HCT116 (cell line): ENCODE data around the gene ITIH1. TPM values are rescaled to one million over a fixed set of nuclear protein-coding genes. Genes with fewer than 3 reads are reported as not detected.

Experiments used
- ATAC-seq: fragments of 200-7000 bp; cut with Tn5 transposase; 2 replicates; pipeline ENCODE4 v1.9.1; 2020; ENCODE audit warnings: mild to moderate bottlenecking, moderate library complexity
- BruUV-seq: library from RNA; stranded (reverse); fragments of 400-500 nt; replicated peaks from 2 replicates; lab custom pipeline; 2021; lab: Mats Ljungman, UMichigan
- CTCF ChIA-PET: fragments of 300-600 bp; sonication (Branson Sonifier 250); formaldehyde crosslinking; loops from one replicate; lab custom pipeline; 2021; ENCODE audit warnings: antibody characterized with exemption; lab: Charles Lee
- POLR2A ChIA-PET: fragments of 300-600, 350-600 bp; sonication (Branson Sonifier 250); formaldehyde crosslinking; loops from one replicate; lab custom pipeline; 2021; ENCODE audit warnings: antibody characterized with exemption; lab: Charles Lee
- RAD21 ChIA-PET, 2 experiments: fragments of 300-600 bp; sonication (Branson Sonifier 250); formaldehyde crosslinking; loops; one replicate each; lab custom pipeline; 2023; ENCODE audit warnings: low total read pairs in 2 of 2; ENCODE audit not compliant: uncharacterized antibody in 2 of 2, unreplicated experiment in 2 of 2, low non-redundant PET in 1 of 2; lab: Charles Lee
- DNase-seq: peaks from one replicate; pipeline ENCODE4 v3.0.0-alpha.2; 2010; ENCODE audit warnings: low read depth, low spot score
- H2AFZ ChIP-seq: fragments of 200-600 bp; shearing (Covaris generic), sonication (generic); 2 replicates; pipeline ENCODE4 v1.6.1; 2017; ENCODE audit warnings: low read depth, mixed run types, mixed read lengths, antibody characterized with exemption, low read length; ENCODE audit not compliant: poor library complexity, severe bottlenecking
- H3K27ac ChIP-seq: 2 replicates; pipeline ENCODE4 v1.5.1; 2012; ENCODE audit warnings: low read depth, low read length
- H3K27me3 ChIP-seq: fragments of 200-600 bp; sonication (generic); 2 replicates; pipeline ENCODE4 v1.6.1; 2016; ENCODE audit warnings: mixed run types, low read length, mixed read lengths; ENCODE audit not compliant: insufficient read depth
- H3K36me3 ChIP-seq, 2 experiments: fragments of 200-500 bp in 1 of 2; fragments of 200-600 bp in 1 of 2; sonication (Bioruptor generic) in 1 of 2; sonication (generic) in 1 of 2; 2 replicates each; pipeline versions ENCODE4 v1.5.1 to v1.6.1; 2014 to 2016; ENCODE audit warnings: low read length in 2 of 2, inconsistent platforms in 1 of 2, mixed read lengths in 1 of 2, mixed run types in 1 of 2; ENCODE audit not compliant: insufficient read depth in 2 of 2, control insufficient read depth in 1 of 2
- H3K4me1 ChIP-seq, 2 experiments: fragments of 200-600 bp in 1 of 2; sonication (generic) in 1 of 2; 2 replicates each; pipeline versions ENCODE4 v1.5.1 to v1.6.1; 2012 to 2017; ENCODE audit warnings: low read length in 2 of 2, inconsistent platforms in 1 of 2, mild to moderate bottlenecking in 1 of 2, mixed read lengths in 1 of 2, mixed run types in 1 of 2, moderate library complexity in 1 of 2; ENCODE audit not compliant: insufficient read depth in 2 of 2, control insufficient read depth in 1 of 2
- H3K4me2 ChIP-seq: fragments of 200-600 bp; sonication (generic); 2 replicates; pipeline ENCODE4 v1.6.1; 2017; ENCODE audit warnings: mixed run types, low read length, mixed read lengths
- H3K4me3 ChIP-seq, 2 experiments: fragments of 200-600 bp in 1 of 2; sonication (generic) in 1 of 2; replicated peaks in 1 of 2; 2 replicates each; pipeline ENCODE4 v1.5.1; 2011 to 2016; ENCODE audit warnings: low read length in 2 of 2, control low read depth in 1 of 2, low read depth in 1 of 2, mild to moderate bottlenecking in 1 of 2, mixed read lengths in 1 of 2, mixed run types in 1 of 2
- H3K79me2 ChIP-seq: fragments of 200-600 bp; sonication (generic); 2 replicates; pipeline ENCODE4 v1.6.1; 2017; ENCODE audit warnings: mild to moderate bottlenecking, mixed run types, low read length, moderate library complexity, mixed read lengths; ENCODE audit not compliant: insufficient read depth
- H3K9ac ChIP-seq: fragments of 200-600 bp; sonication (generic); 2 replicates; pipeline ENCODE4 v1.6.1; 2016; ENCODE audit warnings: low read length, mixed read lengths
- H3K9me2 ChIP-seq: fragments of 200-600 bp; sonication (generic), shearing (Covaris generic); 2 replicates; pipeline ENCODE4 v1.6.1; 2017; ENCODE audit warnings: mixed run types, mild to moderate bottlenecking, moderate library complexity; ENCODE audit not compliant: insufficient read depth
- H3K9me3 ChIP-seq, 2 experiments: fragments of 200-500 bp in 1 of 2; fragments of 200-600 bp in 1 of 2; sonication (Bioruptor generic) in 1 of 2; sonication (generic) in 1 of 2; 2 replicates each; pipeline ENCODE4 v1.6.1; 2014 to 2017; ENCODE audit warnings: low read length in 2 of 2, mixed read lengths in 2 of 2, inconsistent platforms in 1 of 2, low read depth in 1 of 2, mild to moderate bottlenecking in 1 of 2, mixed run types in 1 of 2, moderate library complexity in 1 of 2; ENCODE audit not compliant: control insufficient read depth in 1 of 2, insufficient read depth in 1 of 2
- H4K20me1 ChIP-seq: fragments of 200-600 bp; sonication (generic), shearing (Covaris generic); 2 replicates; pipeline ENCODE4 v1.6.1; 2017; ENCODE audit warnings: mixed run types, mild to moderate bottlenecking, moderate library complexity; ENCODE audit not compliant: insufficient read depth
- ATF3 ChIP-seq: IDR thresholded peaks from 2 replicates; pipeline ENCODE4 v1.6.1; 2012
- EZH2 ChIP-seq: fragments of 200-600 bp; sonication (generic); IDR thresholded peaks from 2 replicates; pipeline ENCODE4 v1.6.1; 2017; ENCODE audit warnings: antibody characterized with exemption, mixed run types
- EZH2phosphoT487 ChIP-seq: fragments of 200-600 bp; IDR thresholded peaks from 2 replicates; pipeline ENCODE4 v1.6.1; 2018; ENCODE audit warnings: antibody characterized with exemption, borderline replicate concordance
- JUND ChIP-seq: IDR thresholded peaks from 2 replicates; pipeline ENCODE4 v1.6.1; 2012
- POLR2AphosphoS5 ChIP-seq: IDR thresholded peaks from 2 replicates; pipeline ENCODE4 v1.6.1; 2011; ENCODE audit warnings: mild to moderate bottlenecking, low read depth, low read length, moderate library complexity
- SIN3A ChIP-seq: IDR thresholded peaks from 2 replicates; pipeline ENCODE4 v1.6.1; 2012; ENCODE audit warnings: low read depth
- SP1 ChIP-seq: IDR thresholded peaks from 2 replicates; pipeline ENCODE4 v1.6.1; 2012; ENCODE audit warnings: low read depth
- YY1 ChIP-seq: IDR thresholded peaks from 2 replicates; pipeline ENCODE4 v1.6.1; 2011; ENCODE audit warnings: low read length, low read depth, moderate library complexity, mild to moderate bottlenecking; ENCODE audit not compliant: insufficient replicate concordance; ENCODE audit errors: extremely low read depth
- ZFX ChIP-seq: fragments of 450-650 bp; IDR thresholded peaks from 2 replicates; pipeline ENCODE4 v1.6.1; 2017
- intact Hi-C: fragments of 100-400 bp; cut with micrococcal nuclease; formaldehyde crosslinking; loops from 2 replicates; pipeline ENCODE4 v1.10.0; 2022
- total RNA-seq: library from RNA; stranded (reverse); gene quantifications from one replicate; pipeline ENCODE4 v1.2.1, GENCODE V29; 2021; ENCODE audit not compliant: unreplicated experiment
- TF ChIP-seq, protein P1 (sequence below): IDR thresholded peaks from 2 replicates; pipeline ENCODE4 v1.6.1; 2011; ENCODE audit warnings: mild to moderate bottlenecking, low read length, moderate library complexity; ENCODE audit not compliant: insufficient replicate concordance; ENCODE audit errors: extremely low read depth

Gene ITIH1
- total RNA-seq, 1 experiment from 2014 or later, result 0.37 TPM

GRCh38 chr3:52816654-52817053 lies 39.3 kb downstream of the ITIH1 start:
- no peaks in the 10 kb centered on the region for H3K36me3 ChIP-seq
- TF ChIP-seq YY1 (no peak), EZH2phosphoT487 (no peak), ATF3 (no peak), SIN3A (no peak)
- TF ChIP-seq, protein P1, sequence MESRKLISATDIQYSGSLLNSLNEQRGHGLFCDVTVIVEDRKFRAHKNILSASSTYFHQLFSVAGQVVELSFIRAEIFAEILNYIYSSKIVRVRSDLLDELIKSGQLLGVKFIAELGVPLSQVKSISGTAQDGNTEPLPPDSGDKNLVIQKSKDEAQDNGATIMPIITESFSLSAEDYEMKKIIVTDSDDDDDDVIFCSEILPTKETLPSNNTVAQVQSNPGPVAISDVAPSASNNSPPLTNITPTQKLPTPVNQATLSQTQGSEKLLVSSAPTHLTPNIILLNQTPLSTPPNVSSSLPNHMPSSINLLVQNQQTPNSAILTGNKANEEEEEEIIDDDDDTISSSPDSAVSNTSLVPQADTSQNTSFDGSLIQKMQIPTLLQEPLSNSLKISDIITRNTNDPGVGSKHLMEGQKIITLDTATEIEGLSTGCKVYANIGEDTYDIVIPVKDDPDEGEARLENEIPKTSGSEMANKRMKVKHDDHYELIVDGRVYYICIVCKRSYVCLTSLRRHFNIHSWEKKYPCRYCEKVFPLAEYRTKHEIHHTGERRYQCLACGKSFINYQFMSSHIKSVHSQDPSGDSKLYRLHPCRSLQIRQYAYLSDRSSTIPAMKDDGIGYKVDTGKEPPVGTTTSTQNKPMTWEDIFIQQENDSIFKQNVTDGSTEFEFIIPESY, result no peak
- ChIA-PET POLR2A (no interaction called here), CTCF (no interaction called here), RAD21 (no interaction called here)
- no TSS peak for BruUV-seq
- no peak overlapping the region for H3K4me3 ChIP-seq
- intact Hi-C loops, result no loop called here
- H3K27me3 ChIP-seq, result no peaks in the 10 kb centered on the region
- no peak overlapping the region for H3K27ac ChIP-seq
- ATAC-seq (no peak), DNase-seq (no peak)
- no peaks in the 10 kb centered on the region for H3K9me2 ChIP-seq
- H2AFZ ChIP-seq, result no peak overlapping the region
- no peak overlapping the region for H3K4me2 ChIP-seq
- H4K20me1 ChIP-seq, result no peaks in the 10 kb centered on the region
- H3K4me1 ChIP-seq, result peaks cover 0 to 6% of the 10 kb centered on the region in 2 experiments; a peak in 1 of 4 replicates
- H3K9me3 ChIP-seq, result no peaks in the 10 kb centered on the region
- H3K79me2 ChIP-seq, result no peaks in the 10 kb centered on the region
- no peak overlapping the region for H3K9ac ChIP-seq

DNA sequence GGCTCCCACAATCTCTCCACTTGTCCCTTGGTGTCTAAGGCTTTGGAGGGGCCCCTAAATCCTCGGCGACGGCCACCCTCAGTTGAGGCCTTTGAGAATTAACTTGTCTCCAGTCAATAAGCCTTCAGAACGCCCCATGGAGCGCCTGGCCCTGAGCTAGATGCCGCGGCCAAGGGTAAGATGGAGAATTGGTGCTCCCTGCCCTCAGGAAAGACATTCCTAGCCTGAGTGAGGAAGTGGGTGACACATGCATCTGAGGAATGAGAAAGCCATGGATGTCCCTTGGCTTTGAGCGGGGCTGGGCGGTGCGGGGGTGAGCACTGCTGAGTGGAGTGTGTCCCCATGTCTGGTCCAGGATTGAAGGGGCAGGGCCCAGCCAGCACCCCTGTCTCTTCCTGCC lies 39.8 kb downstream of the ITIH1 start:
- Histone ChIP-seq H3K9ac (no peak overlapping the region), H3K9me2 (no peaks in the 10 kb centered on the region), H3K4me2 (no peak overlapping the region), H3K36me3 (no peaks in the 10 kb centered on the region), H3K79me2 (no peaks in the 10 kb centered on the region), H3K9me3 (no peaks in the 10 kb centered on the region), H2AFZ (no peak overlapping the region), H3K27ac (no peak overlapping the region), H3K4me3 (no peak overlapping the region), H3K27me3 (no peaks in the 10 kb centered on the region), H4K20me1 (no peaks in the 10 kb centered on the region), H3K4me1 (peaks cover 0 to 6% of the 10 kb centered on the region in 2 experiments; a peak in 1 of 4 replicates)
- ChIA-PET CTCF (no interaction called here), POLR2A (no interaction called here), RAD21 (no interaction called here)
- no peak for TF ChIP-seq EZH2
- no peak for TF ChIP-seq POLR2AphosphoS5
- TF ChIP-seq ZFX, result no peak
- TF ChIP-seq SP1, result no peak
- no peak for TF ChIP-seq JUND
- no peak for TF ChIP-seq YY1
- ATAC-seq (no peak), DNase-seq (no peak)
- intact Hi-C loops, result no loop called here
- BruUV-seq, result no TSS peak
